A172 (cell line): Measurements from ENCODE around the gene RASL12. TPM values are rescaled to one million over a fixed set of nuclear protein-coding genes. Genes with fewer than 3 reads are reported as not detected.
A peak's percentile ranks its signal among the peaks of the same experiment; 100 is the strongest.

Experiments
- DNase-seq: peaks from one replicate; pipeline ENCODE4 v3.0.0-alpha.2; 2015; ENCODE audit warnings: low spot score
- total RNA-seq: library from RNA; depleted of rRNA; stranded (reverse); fragments of >200 nt; shearing (Covaris generic); gene quantifications from 2 replicates; pipeline ENCODE4 v1.2.3, GENCODE V29; 2014

Gene RASL12
- total RNA-seq, 1 experiment from 2014 or later = not detected

GRCh38 chr15:65092911-65093792 is 25.4 kb upstream of the RASL12 start:
- DNase-seq = no peak

GRCh38 chr15:65091946-65092770 is 24.4 kb upstream of the RASL12 start:
- DNase-seq = no peak

- DNase-seq = no peak
Measured at GRCh38 chr15:65089206-65089824, 21.5 kb upstream of the RASL12 start.

- DNase-seq = no peak
Measured at GRCh38 chr15:65088643-65089021, 20.8 kb upstream of the RASL12 start.

- DNase-seq = no peak
Measured at GRCh38 chr15:65087873-65088642, 20.3 kb upstream of the RASL12 start.

GRCh38 chr15:65087411-65087810 is 19.6 kb upstream of the RASL12 start:
- DNase-seq = no peak

GRCh38 chr15:65086680-65087111 is 18.9 kb upstream of the RASL12 start:
- DNase-seq = no peak

GRCh38 chr15:65085990-65086679 is 18.3 kb upstream of the RASL12 start:
- peak; percentile 17 for DNase-seq

- DNase-seq = no peak
Measured at GRCh38 chr15:65085207-65085753, 17.5 kb upstream of the RASL12 start.

- no peak for DNase-seq
Measured at GRCh38 chr15:65084500-65085206, 16.9 kb upstream of the RASL12 start.

GRCh38 chr15:65083262-65083701 is 15.5 kb upstream of the RASL12 start:
- no peak for DNase-seq

GRCh38 chr15:65082303-65082953 is 14.6 kb upstream of the RASL12 start:
- peak; percentile 23 for DNase-seq

GRCh38 chr15:65081758-65082157 is 14.0 kb upstream of the RASL12 start:
- no peak for DNase-seq

GRCh38 chr15:65081270-65081669 is 13.5 kb upstream of the RASL12 start:
- DNase-seq = no peak

- DNase-seq = no peak
Measured at GRCh38 chr15:65079580-65079979, 11.8 kb upstream of the RASL12 start.

GRCh38 chr15:65077981-65078352 is 10.2 kb upstream of the RASL12 start:
- no peak for DNase-seq

- DNase-seq = no peak
Measured at GRCh38 chr15:65077291-65077980, 9.6 kb upstream of the RASL12 start.

GRCh38 chr15:65076486-65077290 is 8.9 kb upstream of the RASL12 start, which contains the start of gene KBTBD13:
KBTBD13 (plus strand) TSS chr15:65076746; CDS start chr15:65076816, 70 bp downstream.
- no peak for DNase-seq
